Osteoblast (primary cell): ENCODE measurements around the gene USF2. TPM values are rescaled to one million over a fixed set of nuclear protein-coding genes. Genes with fewer than 3 reads are reported as not detected.

Experiments used
- DNase-seq: peaks from one replicate; pipeline ENCODE4 v3.0.0; 2011; ENCODE audit warnings: low spot score, mixed read lengths; ENCODE audit not compliant: insufficient read length; ENCODE audit errors: missing footprints
- H2AFZ ChIP-seq: 2 replicates; pipeline ENCODE4 v1.6.0; 2011; ENCODE audit warnings: mild to moderate bottlenecking, low read length
- H3K27ac ChIP-seq: 2 replicates; pipeline ENCODE4 v1.5.1; 2011; ENCODE audit warnings: mild to moderate bottlenecking, low read depth, low read length, moderate library complexity
- H3K27me3 ChIP-seq: 2 replicates; pipeline ENCODE4 v1.6.0; 2012; ENCODE audit warnings: mild to moderate bottlenecking, control low read depth, inconsistent platforms, low read length, moderate library complexity; ENCODE audit not compliant: insufficient read depth
- H3K36me3 ChIP-seq: 2 replicates; pipeline ENCODE4 v1.5.1; 2011; ENCODE audit warnings: mild to moderate bottlenecking, low read length, control low read depth, moderate library complexity; ENCODE audit not compliant: insufficient read depth
- H3K4me1 ChIP-seq: 2 replicates; pipeline ENCODE4 v1.5.1; 2011; ENCODE audit warnings: mild to moderate bottlenecking, low read length, control low read depth, moderate library complexity; ENCODE audit not compliant: insufficient read depth
- H3K4me2 ChIP-seq: 2 replicates; pipeline ENCODE4 v1.6.0; 2011; ENCODE audit warnings: mild to moderate bottlenecking, low read length; ENCODE audit not compliant: insufficient read depth
- H3K4me3 ChIP-seq: fragments of 200-600 bp; sonication (generic); 3 replicates; pipeline ENCODE4 v1.5.1; 2012; ENCODE audit warnings: mild to moderate bottlenecking, low read length, inconsistent platforms; ENCODE audit not compliant: insufficient read depth
- H3K79me2 ChIP-seq: 2 replicates; pipeline ENCODE4 v1.6.0; 2012; ENCODE audit warnings: mild to moderate bottlenecking, low read length, control low read depth, inconsistent platforms; ENCODE audit not compliant: insufficient read depth
- H3K9me3 ChIP-seq: 2 replicates; pipeline ENCODE4 v1.5.1; 2011; ENCODE audit warnings: low read depth, low read length, control low read depth
- H4K20me1 ChIP-seq: 2 replicates; pipeline ENCODE4 v1.6.0; 2012; ENCODE audit warnings: mild to moderate bottlenecking, low read length, control low read depth; ENCODE audit not compliant: insufficient read depth
- total RNA-seq: library from RNA; depleted of rRNA; stranded (reverse); fragments of >200 nt; gene quantifications from 2 replicates; pipeline ENCODE4 v1.2.3, GENCODE V29; 2012
- TF ChIP-seq, protein P1 (sequence below): IDR thresholded peaks from 2 replicates; pipeline ENCODE4 v1.5.1; 2011; ENCODE audit warnings: mild to moderate bottlenecking, low read depth, low read length, moderate library complexity; ENCODE audit errors: extremely low read depth

USF2 gene
- total RNA-seq, 1 donor: 66.2 TPM

DNA sequence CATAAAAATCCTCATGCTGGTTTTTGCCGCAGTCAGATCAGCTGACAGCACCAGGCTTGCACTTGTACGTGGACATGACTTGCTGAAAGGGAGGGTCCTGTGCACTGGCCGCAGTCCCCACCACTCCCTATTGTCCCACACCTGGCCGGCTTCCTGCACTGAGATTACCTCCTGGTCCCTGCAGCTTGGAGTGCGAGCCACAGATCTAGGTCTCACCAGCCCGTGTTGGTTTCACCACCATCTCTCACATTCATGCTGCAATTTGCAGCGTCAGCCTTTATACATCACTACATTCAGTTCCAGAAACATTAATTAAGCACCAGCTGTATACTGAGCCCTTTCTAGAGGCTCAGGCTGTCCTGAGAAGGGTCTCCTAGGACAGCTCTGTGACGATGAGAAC, 45.3 kb downstream of the USF2 start:
- no peak overlapping the region for H2AFZ ChIP-seq
- H3K4me3 ChIP-seq: no peak overlapping the region
- H3K27ac ChIP-seq: no peak overlapping the region
- DNase-seq: peak; percentile 65
- H3K79me2 ChIP-seq: no peaks in the 10 kb centered on the region
- no peaks in the 10 kb centered on the region for H4K20me1 ChIP-seq
- peaks cover 6% of the 10 kb centered on the region for H3K4me1 ChIP-seq
- no peaks in the 10 kb centered on the region for H3K27me3 ChIP-seq
- H3K9me3 ChIP-seq: no peaks in the 10 kb centered on the region
- TF ChIP-seq, protein P1, sequence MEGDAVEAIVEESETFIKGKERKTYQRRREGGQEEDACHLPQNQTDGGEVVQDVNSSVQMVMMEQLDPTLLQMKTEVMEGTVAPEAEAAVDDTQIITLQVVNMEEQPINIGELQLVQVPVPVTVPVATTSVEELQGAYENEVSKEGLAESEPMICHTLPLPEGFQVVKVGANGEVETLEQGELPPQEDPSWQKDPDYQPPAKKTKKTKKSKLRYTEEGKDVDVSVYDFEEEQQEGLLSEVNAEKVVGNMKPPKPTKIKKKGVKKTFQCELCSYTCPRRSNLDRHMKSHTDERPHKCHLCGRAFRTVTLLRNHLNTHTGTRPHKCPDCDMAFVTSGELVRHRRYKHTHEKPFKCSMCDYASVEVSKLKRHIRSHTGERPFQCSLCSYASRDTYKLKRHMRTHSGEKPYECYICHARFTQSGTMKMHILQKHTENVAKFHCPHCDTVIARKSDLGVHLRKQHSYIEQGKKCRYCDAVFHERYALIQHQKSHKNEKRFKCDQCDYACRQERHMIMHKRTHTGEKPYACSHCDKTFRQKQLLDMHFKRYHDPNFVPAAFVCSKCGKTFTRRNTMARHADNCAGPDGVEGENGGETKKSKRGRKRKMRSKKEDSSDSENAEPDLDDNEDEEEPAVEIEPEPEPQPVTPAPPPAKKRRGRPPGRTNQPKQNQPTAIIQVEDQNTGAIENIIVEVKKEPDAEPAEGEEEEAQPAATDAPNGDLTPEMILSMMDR: no peak
- H3K36me3 ChIP-seq: no peaks in the 10 kb centered on the region
- no peak overlapping the region for H3K4me2 ChIP-seq

DNA sequence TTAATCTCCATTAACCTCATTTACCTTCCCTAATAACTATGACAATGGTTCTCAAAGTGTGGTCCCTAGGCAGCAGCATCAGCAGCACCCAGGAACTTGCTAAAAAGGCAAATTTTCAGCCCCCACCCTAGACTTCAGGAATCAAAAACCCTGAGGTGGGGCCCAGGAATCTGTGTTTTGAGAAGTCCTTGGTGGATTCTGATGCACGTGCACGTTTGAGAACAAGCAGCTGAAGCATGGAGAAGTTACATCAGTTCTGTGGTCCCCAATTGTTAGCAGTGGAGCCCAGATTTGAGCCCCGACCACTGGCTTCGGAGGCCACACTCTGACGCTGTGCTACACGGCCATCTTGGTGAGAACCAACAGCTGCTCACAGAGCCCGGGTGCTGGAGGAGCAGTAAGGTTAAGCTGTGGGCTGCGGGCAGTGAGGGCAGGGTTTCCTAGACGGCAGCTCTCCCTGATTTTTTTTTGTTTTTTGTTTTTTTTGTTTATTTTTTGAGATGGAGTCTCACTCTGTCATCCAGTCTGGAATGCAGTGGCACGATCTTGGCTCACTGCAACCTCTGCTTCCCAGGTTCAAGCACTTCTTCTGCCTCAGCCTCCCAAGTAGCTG, 46.2 kb downstream of the USF2 start:
- Histone ChIP-seq H4K20me1 (no peaks in the 10 kb centered on the region), H3K27ac (no peak overlapping the region), H3K4me1 (peaks cover 11% of the 10 kb centered on the region), H3K79me2 (no peaks in the 10 kb centered on the region), H3K4me3 (no peak overlapping the region), H3K4me2 (no peak overlapping the region), H3K36me3 (no peaks in the 10 kb centered on the region), H2AFZ (no peak overlapping the region), H3K27me3 (no peaks in the 10 kb centered on the region), H3K9me3 (no peaks in the 10 kb centered on the region)
- DNase-seq: peak; percentile 46
- TF ChIP-seq, protein P1: no peak

DNA sequence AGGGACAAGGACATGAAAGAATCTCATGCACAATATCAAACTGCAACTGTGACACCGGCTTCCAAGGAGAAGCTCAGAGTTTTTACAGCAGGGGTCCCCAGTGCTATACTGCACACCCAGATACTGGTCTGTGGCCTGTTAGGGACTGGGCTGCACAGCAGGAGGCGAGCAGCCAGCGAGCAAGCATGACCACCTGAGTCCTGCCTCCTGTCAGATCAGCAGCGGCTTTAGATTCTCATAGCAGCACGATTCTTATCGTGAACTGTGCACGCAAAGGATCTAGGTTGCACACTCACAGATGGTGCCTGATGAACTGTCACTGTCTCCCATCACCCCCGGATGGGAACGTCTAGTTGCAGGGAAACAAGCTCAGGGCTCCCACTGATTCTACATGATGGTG, 47.1 kb downstream of the USF2 start:
- Histone ChIP-seq H3K79me2 (no peaks in the 10 kb centered on the region), H3K4me2 (no peak overlapping the region), H4K20me1 (no peaks in the 10 kb centered on the region), H3K36me3 (no peaks in the 10 kb centered on the region), H3K27ac (no peak overlapping the region), H3K9me3 (no peaks in the 10 kb centered on the region), H3K27me3 (no peaks in the 10 kb centered on the region), H3K4me3 (no peak overlapping the region), H3K4me1 (peaks cover 11% of the 10 kb centered on the region), H2AFZ (no peak overlapping the region)
- no peak for DNase-seq
- TF ChIP-seq, protein P1: no peak

DNA sequence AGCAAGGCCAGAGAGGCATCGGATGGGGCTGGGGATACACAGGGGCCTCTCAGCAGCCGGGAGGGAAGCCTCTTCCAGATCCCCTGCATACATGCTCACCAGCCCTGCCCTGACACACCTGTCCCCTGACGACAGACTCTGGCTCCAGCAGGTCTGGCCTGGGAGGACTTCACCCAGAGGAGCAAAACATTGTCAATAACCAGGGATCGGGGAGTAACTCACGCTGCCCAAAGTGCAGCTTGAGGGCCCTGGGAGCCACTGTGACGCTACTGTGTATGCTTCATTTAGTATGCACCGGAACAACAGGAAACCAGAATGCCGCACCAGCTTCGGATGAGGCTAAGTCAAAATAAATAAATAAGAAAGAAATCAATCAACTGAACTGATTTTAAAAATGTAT, 47.8 kb downstream of the USF2 start:
- Histone ChIP-seq H4K20me1 (no peaks in the 10 kb centered on the region), H3K4me3 (no peak overlapping the region), H3K36me3 (no peaks in the 10 kb centered on the region), H3K4me1 (peaks cover 11% of the 10 kb centered on the region), H3K4me2 (no peak overlapping the region), H3K27me3 (no peaks in the 10 kb centered on the region), H3K79me2 (no peaks in the 10 kb centered on the region), H3K27ac (no peak overlapping the region), H3K9me3 (no peaks in the 10 kb centered on the region), H2AFZ (no peak overlapping the region)
- TF ChIP-seq, protein P1: no peak
- DNase-seq: peak; percentile 62
